GM19452 (cell line): ENCODE data around the gene MGAT5B.

Experiments used
- ATAC-seq: cut with Tn5 transposase; IDR thresholded peaks from one replicate; pipeline ENCODE4 v1.9.1; 2021; ENCODE audit not compliant: unreplicated experiment

Gene MGAT5B

DNA sequence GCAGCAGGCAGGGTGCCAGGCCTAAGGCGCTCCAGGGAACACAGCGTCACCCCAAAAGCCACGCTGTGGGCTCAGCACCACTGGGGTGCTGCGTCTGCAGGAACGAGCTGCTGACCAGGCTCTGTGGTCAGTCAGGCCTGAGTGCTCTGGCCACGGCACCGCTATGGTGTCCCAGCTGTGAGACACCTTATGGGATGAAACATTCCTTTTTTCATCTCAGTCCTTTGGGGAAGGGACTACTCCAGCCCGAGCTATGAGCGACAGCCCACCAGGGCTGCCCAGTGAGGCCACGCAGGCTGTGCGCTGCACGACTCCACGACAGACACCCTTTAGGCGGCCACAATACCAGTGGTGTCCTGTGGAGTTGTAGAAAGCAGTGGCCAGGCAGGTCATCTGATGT, 11.1 kb downstream of the MGAT5B start:
- ATAC-seq: no peak

GRCh38 chr17:76879691-76880090, 11.5 kb downstream of the MGAT5B start:
- ATAC-seq: no peak

- no peak for ATAC-seq
Observed at GRCh38 chr17:76880268-76880667, 12.1 kb downstream of the MGAT5B start.

DNA sequence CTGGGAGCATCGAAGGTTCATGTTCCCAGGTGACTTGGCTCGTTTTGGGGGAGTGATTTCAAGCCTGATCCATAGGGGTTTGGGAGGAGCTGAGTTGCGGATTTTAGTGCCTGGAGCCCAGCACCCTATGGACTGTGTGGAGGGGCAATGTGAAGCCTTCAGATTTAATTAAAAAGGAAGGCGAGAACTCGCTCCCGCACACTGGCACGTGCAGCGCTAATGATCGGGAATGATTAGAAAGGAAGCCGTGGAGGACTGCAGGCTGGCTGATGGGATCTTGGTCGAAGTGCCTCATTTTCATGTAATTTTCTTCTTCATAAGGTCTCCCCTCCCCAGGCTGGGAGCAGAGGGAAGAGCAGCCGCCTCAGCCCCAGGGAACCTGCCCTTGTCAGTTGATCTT, 12.8 kb downstream of the MGAT5B start:
- no peak for ATAC-seq

GRCh38 chr17:76881408-76881807, 13.2 kb downstream of the MGAT5B start:
- no peak for ATAC-seq

DNA sequence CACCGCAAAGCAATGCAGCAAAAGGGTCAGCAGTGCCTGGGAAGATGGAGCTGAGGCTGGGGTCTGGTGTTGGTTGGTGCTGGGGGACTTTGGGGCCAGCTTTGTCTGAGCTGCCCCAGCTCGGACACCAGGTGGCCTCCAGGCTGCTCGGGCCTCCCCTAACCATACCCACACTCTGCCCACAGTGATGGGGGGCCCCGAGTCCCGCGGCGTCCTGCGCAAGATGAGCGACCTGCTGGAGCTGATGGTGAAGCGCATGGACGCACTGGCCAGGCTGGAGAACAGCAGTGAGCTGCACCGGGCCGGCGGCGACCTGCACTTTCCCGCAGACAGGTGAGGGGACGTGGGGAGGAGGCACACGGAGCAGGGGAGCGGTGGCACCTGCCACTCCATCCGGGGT, 13.8 kb downstream of the MGAT5B start:
- no peak for ATAC-seq

DNA sequence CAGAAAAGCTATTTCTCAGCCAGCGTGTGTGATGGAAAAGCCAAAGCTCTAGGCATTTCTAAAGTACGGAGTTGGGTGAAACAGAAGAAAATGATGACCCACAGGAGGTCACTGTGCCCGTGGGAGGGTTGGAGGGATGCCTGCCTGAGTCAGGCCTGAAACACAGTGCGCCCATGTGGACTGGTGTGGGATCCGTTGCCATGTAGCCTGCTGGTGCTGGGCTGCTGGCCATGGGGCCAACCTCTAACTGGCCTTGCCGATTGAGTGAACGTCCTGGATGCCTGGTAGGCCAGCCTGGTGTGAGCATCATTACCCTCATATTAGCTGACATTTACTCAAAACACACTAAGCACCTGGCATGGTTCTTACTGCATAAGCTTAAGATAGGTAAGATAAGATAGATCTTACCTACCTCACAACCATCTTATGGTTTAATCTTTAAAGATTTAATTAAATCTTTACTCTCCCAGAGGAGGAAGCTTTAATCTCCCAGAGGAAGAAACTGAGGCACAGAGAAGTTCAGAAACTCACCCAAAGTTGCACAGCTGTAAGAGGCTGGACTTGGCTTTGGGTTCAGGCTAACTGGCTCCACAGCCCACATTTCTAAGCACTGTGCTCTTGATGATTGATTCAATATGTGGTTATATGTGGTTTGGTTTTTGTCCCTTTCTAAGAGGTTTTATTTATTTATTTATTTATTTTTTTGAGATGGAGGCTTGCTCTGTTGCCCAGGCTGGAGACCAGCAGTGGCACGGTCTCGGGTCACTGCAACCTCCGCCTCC, 15.7 kb downstream of the MGAT5B start:
- no peak for ATAC-seq

DNA sequence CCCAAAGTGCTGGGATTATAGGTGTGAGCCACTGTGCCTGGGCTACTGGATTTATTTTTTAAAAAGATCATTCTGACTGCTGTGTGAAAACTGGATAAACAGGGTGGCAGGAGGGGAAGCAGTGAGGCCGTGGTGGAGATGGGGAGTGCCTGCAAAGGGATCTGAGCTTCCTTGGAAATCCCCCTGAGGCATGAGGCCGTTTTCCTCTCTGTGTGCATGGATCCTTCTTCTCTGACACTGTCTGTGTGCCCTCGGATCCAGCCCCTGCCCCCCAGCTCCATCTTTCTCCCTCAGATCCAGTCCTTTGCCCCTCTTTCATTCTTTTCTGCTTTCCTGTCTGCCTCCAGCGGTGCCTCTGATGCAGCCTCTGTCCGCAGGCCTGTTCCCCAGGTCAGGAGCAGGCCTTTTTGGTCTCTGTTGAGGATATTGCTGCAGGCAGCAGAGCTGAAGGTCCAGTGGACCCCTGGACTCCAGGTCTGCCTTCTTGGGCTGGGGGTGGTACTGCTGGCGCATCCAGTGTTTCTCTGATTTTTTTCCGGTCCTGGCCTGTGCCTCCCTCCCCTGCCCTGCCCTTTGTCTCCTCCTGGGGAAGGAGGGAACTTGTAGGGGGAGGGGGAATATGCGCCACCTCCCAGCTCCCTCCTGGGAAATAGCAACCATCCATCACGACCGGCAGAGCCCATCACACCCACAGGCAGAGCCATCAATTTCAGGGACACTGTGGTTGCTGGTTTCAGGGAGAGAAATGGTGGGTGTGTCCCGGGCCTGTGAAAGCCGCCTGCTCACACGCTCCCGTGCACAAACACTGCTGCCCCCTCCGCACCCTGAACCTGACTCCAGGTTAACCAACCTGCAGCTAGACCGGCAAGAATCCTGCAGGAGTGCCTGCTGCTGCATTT, 17.0 kb downstream of the MGAT5B start:
- no peak for ATAC-seq

DNA sequence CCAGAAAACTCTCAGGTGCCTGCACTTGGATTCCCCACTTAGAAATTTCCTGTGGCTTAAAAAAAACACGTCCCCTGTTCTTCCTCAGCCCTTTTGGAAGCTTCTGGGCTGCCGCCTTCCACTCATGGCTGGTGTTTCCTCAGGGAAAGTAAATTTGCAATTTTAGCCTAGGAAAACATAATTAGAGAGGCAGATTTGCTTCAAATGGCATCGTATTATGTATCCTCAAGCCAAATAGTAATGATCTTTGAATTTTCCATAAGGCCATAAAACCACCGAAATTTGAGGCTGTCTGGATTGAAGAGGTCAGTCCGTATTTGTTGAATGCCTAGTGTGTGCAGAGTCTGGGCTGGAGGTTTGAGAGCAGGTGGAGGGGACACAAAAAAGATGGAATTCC, 17.7 kb downstream of the MGAT5B start:
- ATAC-seq: no peak

- no peak for ATAC-seq
Observed at GRCh38 chr17:76886395-76886794, 18.2 kb downstream of the MGAT5B start.

DNA sequence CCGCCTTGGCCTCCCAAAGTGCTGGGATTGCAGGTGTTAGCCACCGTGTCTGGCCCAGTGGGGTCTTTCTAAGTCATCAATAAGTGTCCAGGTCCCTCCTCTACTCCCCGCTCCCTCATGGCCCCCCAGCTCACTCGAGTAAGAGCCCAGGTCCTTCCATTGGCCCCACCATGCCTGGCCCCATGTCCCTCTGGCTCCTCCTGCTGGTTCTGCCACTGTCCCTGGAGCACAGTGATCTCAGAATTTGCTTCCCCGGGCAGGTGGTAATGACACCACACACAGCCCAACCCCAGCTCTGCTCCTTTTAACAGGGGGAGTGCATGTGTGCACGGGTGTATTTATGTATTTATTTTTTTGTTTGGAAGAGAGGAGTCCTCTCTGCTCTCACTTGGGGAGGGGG, 19.6 kb downstream of the MGAT5B start:
- ATAC-seq: no peak

DNA sequence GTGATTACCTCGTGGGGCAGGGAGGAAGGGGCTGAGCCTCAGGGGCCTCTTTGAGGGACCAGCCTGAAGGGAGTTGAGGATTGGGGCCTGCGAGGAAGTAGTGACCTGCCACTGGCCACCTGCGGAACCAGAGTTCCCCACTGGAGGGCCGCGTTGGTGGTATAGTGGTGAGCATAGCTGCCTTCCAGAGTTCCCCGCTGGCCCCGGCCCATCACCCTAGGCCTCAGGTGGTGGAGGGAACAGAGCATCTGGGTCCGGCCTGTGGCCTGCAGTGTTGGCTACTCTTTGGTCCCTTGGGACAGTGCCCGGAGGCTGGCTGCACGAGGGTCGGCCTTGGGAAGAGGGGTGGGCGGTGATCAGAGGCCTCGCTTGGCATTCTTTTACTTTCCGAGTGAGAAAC, 20.5 kb downstream of the MGAT5B start:
- ATAC-seq: no peak

GRCh38 chr17:76889323-76889722, 21.1 kb downstream of the MGAT5B start:
- no peak for ATAC-seq

DNA sequence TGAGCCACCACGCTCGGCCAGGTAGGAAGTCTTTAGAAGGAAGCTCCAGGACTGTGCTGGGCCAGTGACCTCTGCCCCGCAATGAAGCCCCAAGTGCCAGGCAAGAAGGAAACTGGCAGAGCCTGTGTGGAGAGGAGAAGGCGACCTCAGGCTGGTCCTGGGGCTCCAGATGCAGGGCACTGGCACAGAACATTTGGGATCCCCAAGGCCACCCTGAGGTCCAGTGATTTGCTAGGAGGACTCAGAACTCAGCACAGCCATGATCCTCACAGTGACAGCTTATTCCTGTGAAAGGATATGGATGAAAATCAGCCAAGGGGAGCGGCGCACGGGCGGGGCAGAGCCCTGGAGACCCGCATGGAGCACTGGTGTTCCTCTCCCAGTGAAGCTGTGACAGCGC, 24.1 kb downstream of the MGAT5B start:
- ATAC-seq: no peak

GRCh38 chr17:76893623-76894334, 25.6 kb downstream of the MGAT5B start:
- no peak for ATAC-seq

GRCh38 chr17:76894842-76895241, 26.6 kb downstream of the MGAT5B start:
- ATAC-seq: no peak

DNA sequence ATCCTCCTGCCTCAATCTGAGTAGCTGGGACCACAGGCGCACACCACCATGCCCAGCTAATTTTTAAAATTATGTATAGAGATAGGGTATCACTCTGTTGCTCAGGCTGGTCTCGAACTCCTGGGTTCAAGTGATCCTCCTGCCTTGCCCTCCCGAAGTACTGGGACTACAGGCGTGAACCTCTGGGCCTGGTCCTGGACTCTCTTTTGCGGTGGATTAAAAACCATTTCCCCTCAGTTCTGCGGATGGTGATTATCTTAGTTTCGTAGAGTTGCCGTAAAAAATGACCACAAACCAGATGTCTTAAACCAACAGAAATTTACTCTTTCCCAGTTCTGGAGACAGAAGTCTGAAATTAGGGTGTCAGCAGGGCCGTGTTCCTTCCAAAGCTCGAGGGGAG, 28.8 kb downstream of the MGAT5B start:
- no peak for ATAC-seq

DNA sequence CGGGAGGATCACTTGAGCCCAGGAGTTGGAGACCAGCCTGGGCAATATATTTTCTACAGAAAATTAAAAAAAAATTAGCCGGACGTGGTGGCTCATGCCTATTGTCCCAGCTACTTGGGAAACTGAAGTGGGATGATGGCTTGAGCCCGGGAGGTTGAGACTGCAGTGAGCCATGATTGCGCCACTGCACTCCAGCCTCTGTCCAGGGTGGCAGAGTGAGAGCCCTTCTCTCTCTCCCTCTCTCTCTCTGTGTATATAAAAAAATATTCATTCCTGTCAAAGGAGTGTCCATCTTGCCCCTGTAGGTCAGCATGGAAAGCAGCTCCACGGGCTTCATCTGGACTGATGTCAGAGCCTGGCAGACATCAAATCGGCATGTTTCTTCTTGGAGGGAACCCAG, 31.2 kb downstream of the MGAT5B start:
- ATAC-seq: no peak

- ATAC-seq: no peak
Observed at GRCh38 chr17:76900723-76901122, 32.5 kb downstream of the MGAT5B start.

DNA sequence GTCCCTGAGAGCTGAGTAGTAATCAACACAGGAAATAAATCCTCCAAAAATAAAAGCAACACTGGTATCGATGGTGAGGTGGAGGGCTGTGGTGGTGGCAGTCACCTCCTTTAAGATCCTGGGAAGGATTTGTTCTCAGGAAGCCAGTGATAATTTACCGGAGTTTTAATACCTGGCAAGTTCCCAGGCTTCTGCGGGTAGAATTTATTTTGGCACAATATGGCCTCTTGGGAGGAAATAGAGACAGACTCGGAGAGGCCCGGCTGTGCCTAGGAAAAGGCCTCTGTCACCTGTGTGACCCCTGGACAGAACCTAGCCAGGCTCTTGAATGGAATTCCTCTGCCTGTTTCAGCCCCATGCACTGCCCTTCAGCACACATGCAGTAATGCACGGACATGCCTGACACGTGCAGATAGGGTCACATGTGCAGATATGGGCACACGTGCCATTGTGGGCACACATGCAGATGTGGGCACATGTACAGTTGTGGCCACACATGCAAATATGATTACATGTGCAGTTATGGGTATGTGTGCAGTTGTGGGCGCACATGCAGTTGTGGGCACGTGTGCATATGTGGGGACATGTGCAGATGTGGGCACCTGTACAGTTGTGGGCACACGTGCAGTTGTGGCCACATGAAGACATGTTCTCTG, 33.5 kb downstream of the MGAT5B start:
- no peak for ATAC-seq

DNA sequence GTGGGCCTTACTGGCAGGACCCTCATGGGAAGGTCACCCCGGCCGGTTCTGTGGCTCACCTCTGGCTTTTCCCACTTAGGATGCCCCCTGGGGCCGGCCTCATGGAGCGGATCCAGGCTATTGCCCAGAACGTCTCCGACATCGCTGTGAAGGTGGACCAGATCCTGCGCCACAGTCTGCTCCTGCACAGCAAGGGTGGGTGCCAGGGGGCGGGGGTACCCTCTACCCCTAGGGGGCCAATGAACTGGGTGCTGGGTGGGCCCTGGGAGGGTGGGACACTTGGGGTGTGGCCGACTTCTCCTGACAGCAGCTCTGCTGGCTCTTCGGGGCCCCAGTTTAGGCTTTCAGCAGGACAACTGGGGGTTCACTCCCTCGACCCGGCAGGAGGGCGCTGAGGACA, 34.3 kb downstream of the MGAT5B start:
- no peak for ATAC-seq
